Measurements from ENCODE around the gene MEIKIN. TPM values are rescaled to one million over a fixed set of nuclear protein-coding genes. Genes with fewer than 3 reads are reported as not detected.
"Not testable (repeated sequence)": the region's sequence is repeated elsewhere in the genome, so short reads cannot be mapped to it uniquely, and the experiment has no call there.

The MEIKIN gene
- polyA plus RNA-seq, 1 donor (not counting 4 experiments of a cell fraction or from before 2014, with no cell fraction given) = not detected

DNA sequence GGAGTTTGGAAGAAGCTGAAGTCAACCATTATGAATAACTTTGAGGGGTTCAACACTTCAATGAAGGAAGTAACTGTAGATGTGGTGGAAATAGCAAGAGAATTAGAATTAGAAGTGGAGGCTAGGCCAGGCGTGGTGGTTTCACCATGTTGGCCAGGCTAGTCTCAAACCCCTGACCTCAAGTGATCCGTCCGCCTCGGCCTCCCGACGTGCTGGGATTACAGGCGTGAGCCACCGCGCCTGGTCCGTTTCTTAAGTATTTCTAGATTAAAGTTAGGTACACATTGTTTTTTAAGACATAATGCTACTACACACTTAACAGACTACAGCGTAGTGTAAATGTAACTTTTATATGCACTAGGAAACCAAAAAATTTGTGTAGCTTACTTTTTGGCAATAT, 162.7 kb downstream of the MEIKIN start:
- Histone ChIP-seq H3K4me2 (ENCODE audit: control insufficient read depth, extremely low read depth, insufficient read depth, low read depth, low read length) (no peak overlapping the region), H3K4me1 (ENCODE audit: control insufficient read depth, extremely low read depth, insufficient read depth, low read length) (no peaks in the 10 kb centered on the region), H3K9me3 (ENCODE audit: control insufficient read depth, low read depth, low read length) (no peaks in the 10 kb centered on the region), H3K4me3 (ENCODE audit: control insufficient read depth in 2 of 3, extremely low read depth in 1 of 3, insufficient read depth in 2 of 3, low read depth in 1 of 3, low read length in 3 of 3) (no peak overlapping the region), H3K27ac (ENCODE audit: control insufficient read depth, insufficient read depth, low read length) (no peak overlapping the region), H2AFZ (ENCODE audit: control insufficient read depth, low read length) (no peak overlapping the region), H3K27me3 (ENCODE audit: control insufficient read depth, extremely low read depth, insufficient read depth, low read length) (no peaks in the 10 kb centered on the region), H3K79me2 (ENCODE audit: control insufficient read depth, insufficient read depth, low read length) (peaks cover 80% of the 10 kb centered on the region), H3K36me3 (ENCODE audit: control insufficient read depth in 2 of 2, extremely low read depth in 1 of 2, insufficient read depth in 2 of 2, low read length in 2 of 2) (no peaks in the 10 kb centered on the region), H3K9me1 (ENCODE audit: control insufficient read depth, extremely low read depth, insufficient read depth, low read length) (no peaks in the 10 kb centered on the region), H3K9ac (ENCODE audit: control insufficient read depth, extremely low read depth, insufficient read depth, low read length) (no peak overlapping the region), H4K20me1 (ENCODE audit: control insufficient read depth, extremely low read depth, insufficient read depth, low read length) (peaks cover 7% of the 10 kb centered on the region)
- DNase-seq (ENCODE audit: low read depth, low spot score) = no peak
- no peak for FAIRE-seq
- TF ChIP-seq EZH2 (IDR thresholded peaks at IDR 0.05; ENCODE audit: low read length) = no peak
- TF ChIP-seq, protein P1, sequence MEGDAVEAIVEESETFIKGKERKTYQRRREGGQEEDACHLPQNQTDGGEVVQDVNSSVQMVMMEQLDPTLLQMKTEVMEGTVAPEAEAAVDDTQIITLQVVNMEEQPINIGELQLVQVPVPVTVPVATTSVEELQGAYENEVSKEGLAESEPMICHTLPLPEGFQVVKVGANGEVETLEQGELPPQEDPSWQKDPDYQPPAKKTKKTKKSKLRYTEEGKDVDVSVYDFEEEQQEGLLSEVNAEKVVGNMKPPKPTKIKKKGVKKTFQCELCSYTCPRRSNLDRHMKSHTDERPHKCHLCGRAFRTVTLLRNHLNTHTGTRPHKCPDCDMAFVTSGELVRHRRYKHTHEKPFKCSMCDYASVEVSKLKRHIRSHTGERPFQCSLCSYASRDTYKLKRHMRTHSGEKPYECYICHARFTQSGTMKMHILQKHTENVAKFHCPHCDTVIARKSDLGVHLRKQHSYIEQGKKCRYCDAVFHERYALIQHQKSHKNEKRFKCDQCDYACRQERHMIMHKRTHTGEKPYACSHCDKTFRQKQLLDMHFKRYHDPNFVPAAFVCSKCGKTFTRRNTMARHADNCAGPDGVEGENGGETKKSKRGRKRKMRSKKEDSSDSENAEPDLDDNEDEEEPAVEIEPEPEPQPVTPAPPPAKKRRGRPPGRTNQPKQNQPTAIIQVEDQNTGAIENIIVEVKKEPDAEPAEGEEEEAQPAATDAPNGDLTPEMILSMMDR (optimal IDR thresholded peaks at IDR 0.05 in 1 of 3, IDR thresholded peaks at IDR 0.05 in 1 of 3, conservative IDR thresholded peaks at IDR 0.05 in 1 of 3; ENCODE audit: extremely low read depth in 1 of 3, insufficient read depth in 2 of 3, low read length in 3 of 3) = no peak
- dilution Hi-C loops (cut with MboI; ENCODE audit: extremely low pct_ligation_motif_present, low sequenced_read_pairs) = no loop called here

DNA sequence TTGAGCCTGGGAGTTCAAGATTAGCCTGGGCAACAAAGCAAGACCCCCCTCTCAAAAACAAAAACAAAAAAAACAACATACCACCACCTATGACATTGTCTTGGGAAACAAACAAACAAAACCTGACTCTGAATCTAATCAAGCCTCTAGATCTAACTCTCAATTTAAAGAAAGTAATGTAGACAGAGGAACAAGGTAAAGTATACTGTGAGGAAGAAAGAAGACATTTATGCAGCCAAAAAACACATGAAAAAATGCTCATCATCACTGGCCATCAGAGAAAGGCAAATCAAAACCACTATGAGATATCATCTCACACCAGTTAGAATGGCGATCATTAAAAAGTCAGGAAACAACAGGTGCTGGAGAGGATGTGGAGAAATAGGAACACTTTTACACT, 167.3 kb downstream of the MEIKIN start:
- H4K20me1 ChIP-seq (ENCODE audit: control insufficient read depth, extremely low read depth, insufficient read depth, low read length); H3K9ac ChIP-seq (ENCODE audit: control insufficient read depth, extremely low read depth, insufficient read depth, low read length); H3K4me1 ChIP-seq (ENCODE audit: control insufficient read depth, extremely low read depth, insufficient read depth, low read length); DNase-seq (ENCODE audit: low read depth, low spot score); H3K36me3 ChIP-seq (ENCODE audit: control insufficient read depth in 2 of 2, extremely low read depth in 1 of 2, insufficient read depth in 2 of 2, low read length in 2 of 2); dilution Hi-C loops (cut with MboI; ENCODE audit: extremely low pct_ligation_motif_present, low sequenced_read_pairs); H3K9me3 ChIP-seq (ENCODE audit: control insufficient read depth, low read depth, low read length); H3K27ac ChIP-seq (ENCODE audit: control insufficient read depth, insufficient read depth, low read length); H3K9me1 ChIP-seq (ENCODE audit: control insufficient read depth, extremely low read depth, insufficient read depth, low read length); H3K27me3 ChIP-seq (ENCODE audit: control insufficient read depth, extremely low read depth, insufficient read depth, low read length); FAIRE-seq; H3K4me2 ChIP-seq (ENCODE audit: control insufficient read depth, extremely low read depth, insufficient read depth, low read depth, low read length); H2AFZ ChIP-seq (ENCODE audit: control insufficient read depth, low read length); H3K4me3 ChIP-seq (ENCODE audit: control insufficient read depth in 2 of 3, extremely low read depth in 1 of 3, insufficient read depth in 2 of 3, low read depth in 1 of 3, low read length in 3 of 3): not testable (repeated sequence)
- peaks cover 79% of the 10 kb centered on the region for H3K79me2 ChIP-seq (ENCODE audit: control insufficient read depth, insufficient read depth, low read length)

DNA sequence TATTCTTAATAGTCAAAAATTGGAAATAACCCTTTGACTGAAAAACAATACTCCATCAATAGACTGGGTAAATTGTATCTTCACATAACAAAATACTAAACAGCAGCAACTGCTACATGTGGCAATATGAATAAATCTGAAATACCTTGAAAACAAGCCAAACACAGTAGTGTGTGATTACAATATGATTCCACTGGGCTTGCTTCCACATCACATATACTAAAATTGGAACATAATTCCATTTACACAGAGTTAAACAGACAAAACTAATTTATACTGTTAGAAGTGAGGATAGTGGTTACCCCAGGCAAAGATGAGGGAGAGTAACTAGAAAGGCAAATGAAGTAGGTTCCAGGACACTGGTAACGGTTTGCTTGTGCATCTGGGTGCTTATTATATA, 169.0 kb downstream of the MEIKIN start:
- no peak for FAIRE-seq
- H2AFZ ChIP-seq (ENCODE audit: control insufficient read depth, low read length) = no peak overlapping the region
- H3K4me2 ChIP-seq (ENCODE audit: control insufficient read depth, extremely low read depth, insufficient read depth, low read depth, low read length) = no peak overlapping the region
- H3K9me3 ChIP-seq (ENCODE audit: control insufficient read depth, low read depth, low read length) = no peaks in the 10 kb centered on the region
- peaks cover 4% of the 10 kb centered on the region for H4K20me1 ChIP-seq (ENCODE audit: control insufficient read depth, extremely low read depth, insufficient read depth, low read length)
- no peak overlapping the region for H3K27ac ChIP-seq (ENCODE audit: control insufficient read depth, insufficient read depth, low read length)
- no peaks in the 10 kb centered on the region for H3K36me3 ChIP-seq (ENCODE audit: control insufficient read depth in 2 of 2, extremely low read depth in 1 of 2, insufficient read depth in 2 of 2, low read length in 2 of 2)
- H3K9me1 ChIP-seq (ENCODE audit: control insufficient read depth, extremely low read depth, insufficient read depth, low read length) = no peaks in the 10 kb centered on the region
- H3K9ac ChIP-seq (ENCODE audit: control insufficient read depth, extremely low read depth, insufficient read depth, low read length) = no peak overlapping the region
- no peak overlapping the region for H3K4me3 ChIP-seq (ENCODE audit: control insufficient read depth in 2 of 3, extremely low read depth in 1 of 3, insufficient read depth in 2 of 3, low read depth in 1 of 3, low read length in 3 of 3)
- TF ChIP-seq EZH2 (IDR thresholded peaks at IDR 0.05; ENCODE audit: low read length) = no peak
- H3K4me1 ChIP-seq (ENCODE audit: control insufficient read depth, extremely low read depth, insufficient read depth, low read length) = peaks cover 5% of the 10 kb centered on the region
- no peak for DNase-seq (ENCODE audit: low read depth, low spot score)
- H3K27me3 ChIP-seq (ENCODE audit: control insufficient read depth, extremely low read depth, insufficient read depth, low read length) = no peaks in the 10 kb centered on the region
- dilution Hi-C loops (cut with MboI; ENCODE audit: extremely low pct_ligation_motif_present, low sequenced_read_pairs) = no loop called here
- peaks cover 77% of the 10 kb centered on the region for H3K79me2 ChIP-seq (ENCODE audit: control insufficient read depth, insufficient read depth, low read length)

Measured in keratinocyte (primary cell).